B cell (primary cell): ENCODE measurements around the gene LIPC. TPM values are rescaled to one million over a fixed set of nuclear protein-coding genes. Genes with fewer than 3 reads are reported as not detected.

Source experiments
- ATAC-seq: fragments of 200-7000 bp; cut with Tn5 transposase; one replicate; pipeline ENCODE4 v1.10.0; 2021; ENCODE audit warnings: low read depth, mild to moderate bottlenecking, moderate number of reproducible peaks, moderate library complexity
- CTCF ChIA-PET: fragments of 350-600 bp; sonication (Branson Sonifier 250); formaldehyde crosslinking; loops from one replicate; lab custom pipeline; 2021; ENCODE audit warnings: antibody characterized with exemption, inconsistent platforms; lab: Charles Lee
- POLR2A ChIA-PET: fragments of 350-600 bp; sonication (Branson Sonifier 250); formaldehyde crosslinking; loops from one replicate; lab custom pipeline; 2021; ENCODE audit warnings: antibody characterized with exemption; lab: Charles Lee
- DNase-seq: peaks from one replicate; pipeline ENCODE4 v3.0.0; 2013
- H2AFZ ChIP-seq: 2 replicates; pipeline ENCODE4 v1.6.1; 2012; ENCODE audit warnings: mild to moderate bottlenecking, low read depth, low read length; ENCODE audit not compliant: insufficient read depth, poor library complexity, severe bottlenecking
- H3K27ac ChIP-seq, 2 donors: 1 replicate in 1 of 2; 2 replicates in 1 of 2; pipeline ENCODE4 v1.5.1; 2012 to 2013; ENCODE audit warnings: low read length in 2 of 2, mild to moderate bottlenecking in 2 of 2, moderate library complexity in 1 of 2
- H3K27me3 ChIP-seq, 4 experiments: fragments of 200-600 bp in 1 of 4; sonication (generic) in 1 of 4; replicated peaks in 1 of 4; 1 replicate in 2 of 4; 2 replicates in 2 of 4; pipeline versions ENCODE4 v1.6.1 to v1.7.0; 2013 to 2016; ENCODE audit warnings: low read length in 3 of 4, mild to moderate bottlenecking in 2 of 4, mixed read lengths in 1 of 4, moderate library complexity in 1 of 4; ENCODE audit not compliant: insufficient read depth in 4 of 4, control insufficient read depth in 3 of 4; ENCODE audit errors: control extremely low read depth in 1 of 4
- H3K36me3 ChIP-seq, 2 experiments: replicated peaks in 1 of 2; 1 replicate in 1 of 2; 2 replicates in 1 of 2; pipeline versions ENCODE4 v1.6.1 to v1.7.1; 2013; ENCODE audit warnings: low read length in 1 of 2; ENCODE audit not compliant: insufficient read depth in 2 of 2, control insufficient read depth in 1 of 2; ENCODE audit errors: control extremely low read depth in 1 of 2, extremely low read depth in 1 of 2
- H3K4me1 ChIP-seq, 2 donors: fragments of 200-600 bp in 1 of 2; sonication (generic) in 1 of 2; 1 replicate in 1 of 2; 2 replicates in 1 of 2; pipeline versions ENCODE4 v1.5.1 to v1.6.1; 2013 to 2017; ENCODE audit warnings: low read length in 2 of 2; ENCODE audit not compliant: control insufficient read depth in 2 of 2, insufficient read depth in 2 of 2
- H3K4me2 ChIP-seq: replicated peaks from 2 replicates; pipeline ENCODE3; 2012; ENCODE audit warnings: mild to moderate bottlenecking, low read depth, low read length; ENCODE audit not compliant: poor library complexity, severe bottlenecking
- H3K4me3 ChIP-seq, 5 experiments: fragments of 200-600 bp in 1 of 5; sonication (generic) in 1 of 5; 1 replicate in 3 of 5; 2 replicates in 2 of 5; pipeline versions ENCODE4 v1.5.1 to v1.7.0; 2011 to 2016; ENCODE audit warnings: low read length in 4 of 5, mild to moderate bottlenecking in 4 of 5, low read depth in 2 of 5, control low read depth in 1 of 5, moderate library complexity in 1 of 5; ENCODE audit not compliant: insufficient read depth in 1 of 5; ENCODE audit errors: control extremely low read depth in 1 of 5, extremely low read depth in 1 of 5
- H3K79me2 ChIP-seq: fragments of 200-600 bp; sonication (generic); one replicate; pipeline ENCODE4 v1.6.0; 2016; ENCODE audit warnings: low read length; ENCODE audit not compliant: control insufficient read depth, insufficient read depth
- H3K9ac ChIP-seq: fragments of 200-600 bp; sonication (generic); 2 replicates; pipeline ENCODE4 v1.6.1; 2017; ENCODE audit warnings: mild to moderate bottlenecking, low read length, moderate library complexity
- H3K9me3 ChIP-seq, 3 donors: one replicate each; pipeline versions ENCODE4 v1.6.1 to v1.7.1; 2013; ENCODE audit warnings: low read length in 2 of 3; ENCODE audit not compliant: control insufficient read depth in 2 of 3, insufficient read depth in 1 of 3; ENCODE audit errors: control extremely low read depth in 1 of 3
- H4K20me1 ChIP-seq: 2 replicates; pipeline ENCODE4 v1.6.0; 2012; ENCODE audit warnings: mild to moderate bottlenecking, low read length; ENCODE audit not compliant: insufficient read depth, control insufficient read depth, poor library complexity, severe bottlenecking
- H3K27ac Mint-ChIP-seq: one replicate; pipeline ENCODE4 v1.8.0; 2021; ENCODE audit warnings: mixed read lengths
- H3K27me3 Mint-ChIP-seq: one replicate; pipeline ENCODE4 v1.8.0; 2021; ENCODE audit warnings: mixed read lengths
- H3K4me1 Mint-ChIP-seq: one replicate; pipeline ENCODE4 v1.8.0; 2021; ENCODE audit warnings: mixed read lengths
- H3K4me3 Mint-ChIP-seq: one replicate; pipeline ENCODE4 v1.8.0; 2021; ENCODE audit warnings: mixed read lengths
- H3K9me3 Mint-ChIP-seq: one replicate; pipeline ENCODE4 v1.8.0; 2022; ENCODE audit warnings: mixed read lengths; ENCODE audit not compliant: insufficient read depth
- CTCF ChIP-seq: fragments of 200-600 bp; IDR thresholded peaks from one replicate; pipeline ENCODE4 v1.8.0; 2022; ENCODE audit warnings: antibody characterized with exemption, mild to moderate bottlenecking
- EZH2 ChIP-seq: IDR thresholded peaks from 2 replicates; pipeline ENCODE4 v1.6.1; 2012; ENCODE audit warnings: borderline replicate concordance, low read depth, mild to moderate bottlenecking, moderate library complexity, low read length; ENCODE audit not compliant: insufficient read depth, poor library complexity, severe bottlenecking
- WGBS: methylation state at CpG from one replicate; pipeline ENCODE4 v1.1.5; 2013; ENCODE audit warnings: missing lambda C conversion rate; ENCODE audit not compliant: insufficient coverage; 5-methylcytosine and 5-hydroxymethylcytosine counted together
- intact Hi-C: fragments of 100-400 bp; cut with micrococcal nuclease; formaldehyde crosslinking; loops from one replicate; pipeline ENCODE4 v1.10.0; 2022
- polyA plus RNA-seq: library from polyadenylated mRNA; depleted of rRNA; stranded (reverse); fragments of >200 nt; gene quantifications from 2 replicates; pipeline ENCODE4 v1.2.3, GENCODE V29; 2012
- total RNA-seq, 2 donors: library from RNA; stranded (reverse); fragments of 120-200 nt in 1 of 2; gene quantifications; 1 replicate in 1 of 2; 2 replicates in 1 of 2; pipeline versions ENCODE4 v1.2.3 to v1.2.4, GENCODE V29; 2013 to 2022

The LIPC gene
- total and polyA plus RNA-seq, 2 donors (not counting 1 experiment from before 2014, with no cell fraction given): not detected

- Mint-ChIP-seq H3K4me3 (no peak overlapping the region), H3K27ac (no peak overlapping the region), H3K4me1 (no peaks in the 10 kb centered on the region), H3K9me3 (no peaks in the 10 kb centered on the region), H3K27me3 (no peaks in the 10 kb centered on the region)
- Histone ChIP-seq H3K4me1 (no peaks in the 10 kb centered on the region), H3K27me3 (no peaks in the 10 kb centered on the region), H3K4me2 (no peak overlapping the region), H2AFZ (no peak overlapping the region), H3K36me3 (no peaks in the 10 kb centered on the region), H3K9me3 (no peaks in the 10 kb centered on the region), H3K4me3 (no peak overlapping the region), H3K27ac (no peak overlapping the region), H4K20me1 (no peaks in the 10 kb centered on the region), H3K9ac (no peak overlapping the region), H3K79me2 (no peaks in the 10 kb centered on the region)
- no peak for TF ChIP-seq CTCF
- no peak for TF ChIP-seq EZH2
- POLR2A ChIA-PET: no interaction called here
- no peak for DNase-seq
- WGBS: over 99% methylated on average over 9 of the region's 9 CpGs
- intact Hi-C loops: no loop called here
- CTCF ChIA-PET: interaction anchor here (0.8 kb wide), 1 partner anchor 9 kb away, joined by 3 read pairs; no protein-coding TSS in a partner anchor
- ATAC-seq: no peak
These were observed 5.8 kb downstream of the LIPC start for GRCh38 chr15:58437531-58438105.

- no peak overlapping the region for H3K4me2 ChIP-seq
- Mint-ChIP-seq H3K4me3 (no peak overlapping the region), H3K27ac (no peak overlapping the region), H3K9me3 (no peaks in the 10 kb centered on the region), H3K4me1 (no peaks in the 10 kb centered on the region), H3K27me3 (no peaks in the 10 kb centered on the region)
- no peak for DNase-seq
- WGBS: 89% methylated on average over 9 of the region's 9 CpGs
- CTCF ChIA-PET: interaction anchor here (0.8 kb wide), 1 partner anchor 9 kb away, joined by 3 read pairs; no protein-coding TSS in a partner anchor
- H3K27me3 ChIP-seq: no peaks in the 10 kb centered on the region
- H3K9ac ChIP-seq: no peak overlapping the region
- no peaks in the 10 kb centered on the region for H3K36me3 ChIP-seq
- no peaks in the 10 kb centered on the region for H3K79me2 ChIP-seq
- no peak for ATAC-seq
- no peak overlapping the region for H3K4me3 ChIP-seq
- H3K27ac ChIP-seq: no peak overlapping the region
- POLR2A ChIA-PET: no interaction called here
- H3K4me1 ChIP-seq: no peaks in the 10 kb centered on the region
- H2AFZ ChIP-seq: no peak overlapping the region
- TF ChIP-seq EZH2 (no peak), CTCF (no peak)
- H4K20me1 ChIP-seq: no peaks in the 10 kb centered on the region
- no peaks in the 10 kb centered on the region for H3K9me3 ChIP-seq
- intact Hi-C loops: no loop called here
These were observed 6.3 kb downstream of the LIPC start for GRCh38 chr15:58438111-58438510.
